ENCODE measurements around the gene REG4. TPM values are rescaled to one million over a fixed set of nuclear protein-coding genes. Genes with fewer than 3 reads are reported as not detected.
A peak's percentile ranks its signal among the peaks of the same experiment; 100 is the strongest.
"Not testable (repeated sequence)": the region's sequence is repeated elsewhere in the genome, so short reads cannot be mapped to it uniquely, and the experiment has no call there.

The REG4 gene
- not detected for total RNA-seq

GRCh38 chr1:119811387-119811786 lies at the start of gene REG4:
Gene REG4 (minus strand): TSS chr1:119811460. CDS start chr1:119808769, 2,691 bp downstream.
- no peak for ATAC-seq

GRCh38 chr1:119859647-119860046 lies 48.4 kb upstream of the REG4 start:
- ATAC-seq, result peak; percentile 38

GRCh38 chr1:119858556-119859214 lies 47.4 kb upstream of the REG4 start:
- not testable (repeated sequence) for ATAC-seq

- ATAC-seq, result no peak
Observed at GRCh38 chr1:119858126-119858525, 46.9 kb upstream of the REG4 start.

DNA sequence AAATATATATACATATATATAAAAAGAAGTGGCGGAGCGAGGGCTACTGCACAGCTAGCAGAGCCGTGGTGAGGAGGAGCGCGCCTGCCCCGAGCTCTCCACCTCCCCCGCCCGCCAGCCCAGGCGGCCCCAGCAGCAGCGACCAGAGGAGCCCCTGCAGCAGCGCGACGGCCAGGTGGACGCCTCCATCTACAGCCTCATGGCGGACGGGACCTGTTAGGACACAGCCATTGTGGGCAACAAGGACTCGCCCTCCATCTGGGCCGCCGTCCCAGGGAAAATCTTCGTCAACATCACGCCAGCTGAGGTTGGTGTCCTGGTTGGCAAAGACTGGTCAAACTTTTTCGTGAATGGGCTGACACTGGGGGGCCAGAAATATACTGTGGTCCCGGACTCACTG lies 41.9 kb upstream of the REG4 start:
- ATAC-seq, result no peak

DNA sequence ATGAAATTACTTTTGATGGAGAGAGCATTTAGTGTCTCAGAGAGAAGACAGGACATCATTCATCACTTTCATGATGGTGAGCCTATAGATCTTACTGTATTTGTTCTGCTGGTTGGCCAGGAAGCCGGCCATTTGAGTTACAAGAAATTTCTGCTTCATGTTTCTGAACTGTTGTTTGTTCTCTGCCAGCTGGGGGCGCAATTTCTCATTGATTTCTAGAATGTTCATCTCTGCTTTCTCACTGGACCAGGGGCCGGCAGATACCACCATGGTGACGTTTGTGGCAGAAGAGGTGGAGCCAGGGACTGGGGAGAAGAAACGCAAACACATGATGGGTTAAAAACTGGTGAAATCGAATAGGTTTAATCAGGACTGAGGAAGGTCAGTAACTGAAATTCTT lies 32.9 kb upstream of the REG4 start:
- not testable (repeated sequence) for ATAC-seq

GRCh38 chr1:119841306-119841705 lies 30.0 kb upstream of the REG4 start:
- no peak for ATAC-seq

DNA sequence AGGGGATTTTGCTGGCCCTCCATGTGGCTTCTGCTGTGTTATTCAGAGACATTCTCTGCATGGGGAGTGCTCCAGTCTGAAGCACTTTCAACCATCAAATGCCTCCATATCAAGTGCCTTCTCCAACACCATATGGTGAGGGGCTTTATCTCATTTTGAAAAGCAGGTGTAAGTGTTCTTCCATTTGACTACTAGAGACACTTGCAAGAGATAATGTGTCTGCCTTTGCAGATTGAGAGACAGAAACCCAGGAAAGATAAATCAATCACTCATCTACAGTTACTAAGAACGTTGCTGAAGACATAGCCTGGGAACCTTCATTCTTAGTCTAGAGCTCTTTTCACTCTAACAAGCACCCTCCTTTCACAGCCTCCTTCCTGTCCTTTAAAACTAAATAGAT lies 29.5 kb upstream of the REG4 start:
- no peak for ATAC-seq

DNA sequence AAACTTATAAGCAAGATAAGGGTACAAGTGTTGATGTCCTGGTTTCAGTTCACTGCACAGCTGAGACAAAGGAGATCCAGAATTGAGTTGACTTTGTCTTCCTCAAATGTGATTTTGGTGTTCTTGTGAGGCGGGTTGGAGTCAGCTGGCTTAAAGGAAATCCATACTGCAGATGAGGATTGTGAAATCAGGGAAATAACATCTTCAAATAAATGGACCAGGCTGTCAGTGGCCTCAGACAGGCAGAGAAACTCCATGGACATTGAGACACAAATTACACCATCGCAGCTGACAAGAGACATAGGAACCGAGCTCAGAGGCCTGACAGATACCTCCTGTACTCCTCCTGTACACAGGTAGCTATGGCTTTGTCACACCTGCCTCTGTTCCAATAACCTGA lies 27.0 kb upstream of the REG4 start:
- no peak for ATAC-seq

- ATAC-seq, result no peak
Observed at GRCh38 chr1:119834990-119835389, 23.7 kb upstream of the REG4 start.

DNA sequence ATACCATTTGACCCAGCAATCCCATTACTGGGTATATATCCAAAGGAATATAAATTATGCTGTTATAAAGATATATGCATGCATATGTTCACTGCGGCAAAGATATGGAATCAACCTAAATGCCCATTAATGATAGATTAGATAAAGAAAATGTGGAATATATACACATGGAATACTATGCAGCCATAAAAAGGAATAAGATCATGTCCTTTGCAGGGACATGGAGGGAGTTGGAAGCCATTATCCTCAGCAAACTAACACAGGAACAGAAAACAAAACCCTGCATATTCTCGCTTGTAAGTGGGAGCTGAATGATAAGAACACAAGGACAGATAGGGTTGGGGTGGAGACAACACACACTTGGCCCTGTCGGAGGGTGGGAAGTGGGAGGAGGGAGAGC lies 19.8 kb upstream of the REG4 start:
- ATAC-seq, result no peak

GRCh38 chr1:119829625-119830024 lies 18.4 kb upstream of the REG4 start:
- ATAC-seq, result no peak

DNA sequence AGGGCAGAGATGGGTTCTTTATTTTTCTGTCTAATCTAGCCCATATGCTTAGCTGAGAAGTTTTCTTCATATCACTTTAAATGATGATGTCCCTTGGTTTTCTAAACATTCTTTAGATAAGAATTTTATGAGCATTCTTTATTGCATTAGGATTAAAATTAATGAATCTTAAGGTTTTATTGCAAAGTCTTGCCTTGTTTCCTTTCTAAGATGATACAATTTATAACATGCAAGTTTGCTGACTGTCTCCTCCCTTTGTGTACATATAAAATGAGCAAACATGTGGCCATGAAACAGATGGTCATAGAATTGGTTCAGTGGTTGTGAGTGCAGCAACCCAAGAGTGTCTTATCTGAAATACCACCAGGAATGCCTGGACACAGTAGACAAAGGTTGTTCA lies 17.7 kb upstream of the REG4 start:
- not testable (repeated sequence) for ATAC-seq

DNA sequence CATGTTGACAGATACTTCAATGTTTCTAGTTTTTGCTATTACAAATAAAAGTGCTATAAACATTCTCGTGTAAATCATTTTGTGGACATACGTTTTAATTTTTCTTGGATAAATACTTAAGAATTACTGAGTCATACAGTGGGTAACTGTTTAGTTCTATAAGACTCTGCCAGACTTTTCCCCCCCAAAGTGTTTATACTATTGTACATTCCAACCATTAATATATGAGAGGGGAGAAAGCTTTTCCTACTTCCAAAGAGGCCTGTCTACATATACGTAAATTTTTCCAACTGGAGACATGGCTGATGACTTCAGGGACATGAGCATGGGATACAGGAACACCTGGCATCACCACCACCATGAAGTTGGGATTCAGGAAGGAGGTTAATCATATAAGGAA lies 17.0 kb upstream of the REG4 start:
- ATAC-seq, result no peak

DNA sequence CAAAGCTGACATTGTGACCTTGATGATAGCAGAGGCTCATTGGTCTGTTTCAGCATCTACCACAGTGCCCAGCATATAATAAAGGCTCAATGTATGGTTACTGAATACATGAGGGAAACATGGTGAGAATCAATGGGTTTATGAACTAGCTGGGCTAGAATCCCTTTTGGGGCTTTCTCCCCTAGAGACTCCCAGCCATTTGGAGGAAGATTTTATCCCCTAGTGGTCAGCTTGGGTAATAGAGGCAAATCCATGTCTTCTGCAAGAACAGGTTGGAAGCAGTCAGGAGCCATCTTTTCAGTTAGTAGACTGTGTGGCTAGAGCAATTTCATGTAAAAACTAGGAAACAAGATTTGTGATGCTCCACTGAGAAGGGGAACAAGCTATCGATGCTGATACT lies 15.8 kb upstream of the REG4 start:
- ATAC-seq, result no peak

GRCh38 chr1:119822406-119822805 lies 11.1 kb upstream of the REG4 start:
- no peak for ATAC-seq

GRCh38 chr1:119818181-119818580 lies 6.9 kb upstream of the REG4 start:
- ATAC-seq, result no peak

- ATAC-seq, result no peak
Observed at GRCh38 chr1:119816407-119816806, 5.1 kb upstream of the REG4 start.

- ATAC-seq, result no peak
Observed at GRCh38 chr1:119815928-119816327, 4.7 kb upstream of the REG4 start.

- ATAC-seq, result no peak
Observed at GRCh38 chr1:119815361-119815760, 4.1 kb upstream of the REG4 start.

DNA sequence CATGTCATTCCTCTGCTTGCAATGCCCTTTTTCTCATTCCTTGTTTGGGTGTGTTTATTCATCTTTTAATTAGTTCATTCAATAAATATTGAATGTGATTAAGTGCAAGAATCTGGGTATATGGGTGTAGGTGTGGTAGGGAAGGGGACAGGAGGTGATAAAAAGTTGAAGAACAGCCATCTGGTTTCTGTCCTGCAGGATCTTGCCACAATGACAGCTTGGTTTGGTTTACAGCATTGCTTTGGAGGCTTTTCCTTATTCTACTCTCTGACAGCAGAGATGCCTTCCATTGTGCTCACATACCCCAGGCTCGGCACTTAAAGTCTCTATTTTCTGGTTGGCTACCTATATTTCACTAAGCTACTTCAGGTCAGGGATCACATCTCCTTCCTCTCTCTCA lies 3.0 kb upstream of the REG4 start:
- no peak for ATAC-seq

- no peak for ATAC-seq
Observed at GRCh38 chr1:119811985-119812557, 811 bp upstream of the REG4 start.

DNA sequence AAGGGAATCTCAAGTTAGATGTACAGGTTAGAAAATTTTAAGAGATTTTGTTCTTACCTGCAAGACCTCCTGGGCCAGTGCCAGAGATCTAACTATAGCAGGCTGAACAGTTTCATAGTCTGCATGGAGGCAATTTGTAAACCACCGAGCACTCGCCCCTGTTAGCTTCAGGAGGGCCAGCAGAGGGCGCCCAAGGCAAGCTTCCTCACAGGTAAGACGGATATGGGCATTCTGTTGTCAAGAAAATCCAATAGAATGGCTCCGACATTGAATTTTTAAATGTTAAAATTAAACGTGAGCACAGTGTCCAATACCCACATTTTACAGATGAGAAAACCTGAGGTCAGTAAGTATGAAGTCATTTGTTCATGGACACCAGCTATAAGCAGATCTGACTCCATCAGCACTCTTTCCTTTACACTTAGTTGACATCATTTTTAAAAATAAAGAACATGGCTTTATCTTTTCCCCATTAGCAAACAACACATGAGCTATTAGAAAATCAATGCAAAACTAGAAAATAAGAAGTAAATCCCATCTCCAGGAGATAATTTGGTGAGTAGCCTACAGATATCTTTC lies 2.2 kb downstream of the REG4 start:
- peak; percentile 67 for ATAC-seq

DNA sequence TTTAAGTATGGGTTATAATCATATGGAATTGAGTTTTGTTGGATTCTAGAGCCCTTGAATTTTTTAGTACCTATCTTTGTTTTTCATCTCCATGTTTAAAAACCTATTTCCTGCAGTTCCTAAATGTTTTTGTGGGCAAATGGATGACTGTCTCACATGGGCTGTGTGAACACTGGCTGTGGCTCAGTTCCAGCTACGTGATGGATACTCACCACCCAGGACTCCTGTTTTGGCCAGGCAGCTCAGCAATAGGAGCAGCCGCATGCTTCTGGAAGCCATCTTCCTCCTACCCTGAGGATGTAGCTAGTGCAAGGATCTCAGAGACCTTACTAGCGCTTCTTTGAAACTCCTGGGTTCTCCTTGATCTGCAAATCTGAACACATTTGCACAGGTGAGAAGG lies 2.8 kb downstream of the REG4 start:
- no peak for ATAC-seq

- ATAC-seq, result no peak
Observed at GRCh38 chr1:119806489-119806888, 4.8 kb downstream of the REG4 start.
